Medulla oblongata (tissue), 1 donor: ENCODE results near the gene CDH4.

Source experiments
- DNase-seq: peaks from one replicate; pipeline ENCODE4 v3.0.0-alpha.2; 2015; ENCODE audit errors: extremely low spot score

The CDH4 gene

GRCh38 chr20:61876952-61877728 lies 625.1 kb downstream of the CDH4 start:
- no peak for DNase-seq

GRCh38 chr20:61877776-61878477 lies 625.9 kb downstream of the CDH4 start:
- DNase-seq = no peak

GRCh38 chr20:61878478-61879302 lies 626.6 kb downstream of the CDH4 start:
- DNase-seq = no peak

GRCh38 chr20:61879303-61879620 lies 627.2 kb downstream of the CDH4 start:
- DNase-seq = no peak

- DNase-seq = no peak
Measured at GRCh38 chr20:61879694-61880093, 627.6 kb downstream of the CDH4 start.

- DNase-seq = no peak
Measured at GRCh38 chr20:61880706-61881105, 628.6 kb downstream of the CDH4 start.

- no peak for DNase-seq
Measured at GRCh38 chr20:61881416-61881815, 629.4 kb downstream of the CDH4 start.

- no peak for DNase-seq
Measured at GRCh38 chr20:61881861-61882260, 629.8 kb downstream of the CDH4 start.

GRCh38 chr20:61882716-61883615 lies 630.9 kb downstream of the CDH4 start:
- DNase-seq = no peak

GRCh38 chr20:61883857-61884393 lies 631.9 kb downstream of the CDH4 start:
- DNase-seq = no peak

GRCh38 chr20:61884571-61885389 lies 632.7 kb downstream of the CDH4 start:
- DNase-seq = no peak

- no peak for DNase-seq
Measured at GRCh38 chr20:61885759-61886715, 634.0 kb downstream of the CDH4 start.

GRCh38 chr20:61886721-61887595 lies 634.9 kb downstream of the CDH4 start:
- DNase-seq = peak; percentile 50

- DNase-seq = no peak
Measured at GRCh38 chr20:61887596-61888093, 635.6 kb downstream of the CDH4 start.

- no peak for DNase-seq
Measured at GRCh38 chr20:61888101-61888865, 636.2 kb downstream of the CDH4 start.

GRCh38 chr20:61889659-61890058 lies 637.6 kb downstream of the CDH4 start:
- no peak for DNase-seq

GRCh38 chr20:61890210-61890609 lies 638.1 kb downstream of the CDH4 start:
- DNase-seq = no peak
